Endodermal cell (in vitro differentiated cells): ENCODE data around the gene BBX. TPM values are rescaled to one million over a fixed set of nuclear protein-coding genes. Genes with fewer than 3 reads are reported as not detected.

ENCODE experiments used
- DNase-seq: peaks from one replicate; pipeline ENCODE4 v3.0.0-alpha.2; 2017
- H3K27ac ChIP-seq: 2 replicates; pipeline ENCODE4 v1.5.1; 2013; ENCODE audit warnings: mild to moderate bottlenecking, low read depth, low read length, moderate library complexity
- H3K27me3 ChIP-seq: 2 replicates; pipeline ENCODE4 v1.6.1; 2013; ENCODE audit warnings: mild to moderate bottlenecking, low read length, moderate library complexity; ENCODE audit not compliant: insufficient read depth, control insufficient read depth, poor library complexity, severe bottlenecking
- H3K36me3 ChIP-seq: 2 replicates; pipeline ENCODE4 v1.7.0; 2013; ENCODE audit warnings: mild to moderate bottlenecking, low read length, moderate library complexity; ENCODE audit not compliant: control insufficient read depth, insufficient read depth
- H3K4me1 ChIP-seq: one replicate; pipeline ENCODE4 v1.7.0; 2013; ENCODE audit warnings: low read length; ENCODE audit not compliant: control insufficient read depth, insufficient read depth
- H3K4me3 ChIP-seq: 2 replicates; pipeline ENCODE4 v1.5.1; 2013; ENCODE audit warnings: mild to moderate bottlenecking, low read length, moderate library complexity
- H3K9ac ChIP-seq: 2 replicates; pipeline ENCODE4 v1.6.1; 2013; ENCODE audit warnings: mild to moderate bottlenecking, low read length, moderate library complexity; ENCODE audit not compliant: poor library complexity, severe bottlenecking; ENCODE audit errors: extremely low read depth
- H3K9me3 ChIP-seq: 2 replicates; pipeline ENCODE4 v1.6.1; 2013; ENCODE audit warnings: mild to moderate bottlenecking, low read length, moderate library complexity; ENCODE audit not compliant: control insufficient read depth
- H3K27ac Mint-ChIP-seq: 2 replicates; pipeline ENCODE4 v1.8.0; 2020; ENCODE audit warnings: mixed read lengths
- H3K27me3 Mint-ChIP-seq: 2 replicates; pipeline ENCODE4 v1.8.0; 2021; ENCODE audit warnings: mild to moderate bottlenecking, mixed read lengths; ENCODE audit not compliant: insufficient read depth
- H3K36me3 Mint-ChIP-seq: 2 replicates; pipeline ENCODE4 v1.8.0; 2020; ENCODE audit warnings: low read depth, mixed read lengths
- H3K4me1 Mint-ChIP-seq: 2 replicates; pipeline ENCODE4 v1.8.0; 2020; ENCODE audit warnings: mixed read lengths
- H3K4me3 Mint-ChIP-seq: 2 replicates; pipeline ENCODE4 v1.8.0; 2020; ENCODE audit warnings: mild to moderate bottlenecking, moderate library complexity, mixed read lengths
- H3K9me3 Mint-ChIP-seq: 2 replicates; pipeline ENCODE4 v1.8.0; 2020; ENCODE audit warnings: mild to moderate bottlenecking, mixed read lengths
- WGBS, 2 experiments: methylation state at CpG; one replicate each; pipeline versions ENCODE4 v1.1.5 to v1.1.7; 2013; ENCODE audit warnings: missing lambda C conversion rate in 2 of 2, mixed read lengths in 1 of 2; ENCODE audit not compliant: insufficient coverage in 1 of 2, insufficient read length in 1 of 2; 5-methylcytosine and 5-hydroxymethylcytosine counted together
- total RNA-seq, 2 donors: library from RNA; stranded (reverse); fragmentation: NEBNext Ultra II Directional in 1 of 2; extraction: Animal tissue kit (Norgen Biotek cat#: 25700) in 1 of 2; gene quantifications; 2 replicates in 1 of 2; 3 replicates in 1 of 2; pipeline ENCODE4 v1.2.1, GENCODE V29; 2021
- TF ChIP-seq, protein P1 (sequence below): fragments of 200-600 bp; sonication (generic); conservative IDR thresholded peaks from 2 replicates; pipeline ENCODE4 v1.5.0; 2021; ENCODE audit warnings: antibody characterized with exemption, mild to moderate bottlenecking

The BBX gene
- total RNA-seq, 2 donors from 2014 or later: 34.2 to 41.2 TPM

DNA sequence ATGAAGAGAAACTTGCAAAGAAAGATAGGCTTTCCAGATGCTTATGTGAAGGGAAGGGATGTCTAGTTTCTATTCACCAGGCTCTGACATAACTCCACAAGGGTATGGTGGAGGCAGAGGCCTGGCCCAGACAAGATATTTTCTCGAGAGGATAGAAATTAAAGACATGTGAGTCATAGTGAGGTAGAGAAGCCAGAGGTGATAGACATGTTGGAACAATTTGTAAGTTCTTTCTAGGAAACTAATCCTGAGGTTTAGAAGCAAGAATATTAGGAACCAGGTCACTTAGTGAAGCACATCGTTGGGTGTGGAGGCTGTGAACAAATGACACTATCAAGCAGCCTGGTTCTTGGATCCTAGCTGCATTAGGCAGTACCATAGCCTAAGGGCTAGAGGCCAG lies 176.9 kb downstream of the BBX start:
- Mint-ChIP-seq H3K27ac (no peak overlapping the region), H3K4me1 (peaks cover 12% of the 10 kb centered on the region), H3K9me3 (peaks cover 13% of the 10 kb centered on the region), H3K36me3 (peaks cover 6% of the 10 kb centered on the region), H3K4me3 (no peak overlapping the region), H3K27me3 (no peaks in the 10 kb centered on the region)
- Histone ChIP-seq H3K27ac (no peak overlapping the region), H3K9me3 (no peaks in the 10 kb centered on the region), H3K4me1 (no peaks in the 10 kb centered on the region), H3K36me3 (no peaks in the 10 kb centered on the region), H3K4me3 (no peak overlapping the region), H3K27me3 (no peaks in the 10 kb centered on the region), H3K9ac (no peak overlapping the region)
- WGBS, 2 experiments: 88 to 100% methylated on average over 1 to 2 of the region's 2 CpGs
- TF ChIP-seq, protein P1, sequence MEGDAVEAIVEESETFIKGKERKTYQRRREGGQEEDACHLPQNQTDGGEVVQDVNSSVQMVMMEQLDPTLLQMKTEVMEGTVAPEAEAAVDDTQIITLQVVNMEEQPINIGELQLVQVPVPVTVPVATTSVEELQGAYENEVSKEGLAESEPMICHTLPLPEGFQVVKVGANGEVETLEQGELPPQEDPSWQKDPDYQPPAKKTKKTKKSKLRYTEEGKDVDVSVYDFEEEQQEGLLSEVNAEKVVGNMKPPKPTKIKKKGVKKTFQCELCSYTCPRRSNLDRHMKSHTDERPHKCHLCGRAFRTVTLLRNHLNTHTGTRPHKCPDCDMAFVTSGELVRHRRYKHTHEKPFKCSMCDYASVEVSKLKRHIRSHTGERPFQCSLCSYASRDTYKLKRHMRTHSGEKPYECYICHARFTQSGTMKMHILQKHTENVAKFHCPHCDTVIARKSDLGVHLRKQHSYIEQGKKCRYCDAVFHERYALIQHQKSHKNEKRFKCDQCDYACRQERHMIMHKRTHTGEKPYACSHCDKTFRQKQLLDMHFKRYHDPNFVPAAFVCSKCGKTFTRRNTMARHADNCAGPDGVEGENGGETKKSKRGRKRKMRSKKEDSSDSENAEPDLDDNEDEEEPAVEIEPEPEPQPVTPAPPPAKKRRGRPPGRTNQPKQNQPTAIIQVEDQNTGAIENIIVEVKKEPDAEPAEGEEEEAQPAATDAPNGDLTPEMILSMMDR: no peak
- no peak for DNase-seq

DNA sequence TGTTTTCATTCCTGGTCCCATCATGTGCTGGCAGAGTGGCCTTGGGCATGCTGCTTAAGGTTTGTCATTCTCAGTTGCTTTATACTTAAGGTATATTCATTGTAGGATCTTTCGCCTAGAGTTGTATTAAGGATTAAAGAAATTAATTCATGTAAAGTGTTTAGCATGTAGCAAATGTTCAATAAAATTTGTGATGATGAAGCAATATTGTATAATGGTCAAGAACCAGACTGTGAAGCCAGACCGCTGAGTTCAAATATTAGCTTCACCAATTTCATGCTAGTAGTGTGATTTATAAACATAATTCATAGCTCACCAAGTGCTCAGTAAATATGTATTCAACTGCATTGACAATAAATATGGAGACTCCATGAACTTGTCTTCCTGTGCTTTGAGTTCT lies 178.5 kb downstream of the BBX start:
- H3K4me3 Mint-ChIP-seq: no peak overlapping the region
- H3K27ac Mint-ChIP-seq: no peak overlapping the region
- H3K9me3 Mint-ChIP-seq: peaks cover 8% of the 10 kb centered on the region
- TF ChIP-seq, protein P1: no peak
- H3K27me3 ChIP-seq: no peaks in the 10 kb centered on the region
- H3K9me3 ChIP-seq: no peaks in the 10 kb centered on the region
- no peak overlapping the region for H3K4me3 ChIP-seq
- H3K36me3 Mint-ChIP-seq: peaks cover 2% of the 10 kb centered on the region
- H3K4me1 ChIP-seq: no peaks in the 10 kb centered on the region
- no peak overlapping the region for H3K9ac ChIP-seq
- H3K27ac ChIP-seq: no peak overlapping the region
- 75 to 80% methylated on average over 2 of the region's 2 CpGs for WGBS, 2 experiments
- H3K36me3 ChIP-seq: no peaks in the 10 kb centered on the region
- no peak for DNase-seq
- no peaks in the 10 kb centered on the region for H3K27me3 Mint-ChIP-seq
- peaks cover 14% of the 10 kb centered on the region for H3K4me1 Mint-ChIP-seq

DNA sequence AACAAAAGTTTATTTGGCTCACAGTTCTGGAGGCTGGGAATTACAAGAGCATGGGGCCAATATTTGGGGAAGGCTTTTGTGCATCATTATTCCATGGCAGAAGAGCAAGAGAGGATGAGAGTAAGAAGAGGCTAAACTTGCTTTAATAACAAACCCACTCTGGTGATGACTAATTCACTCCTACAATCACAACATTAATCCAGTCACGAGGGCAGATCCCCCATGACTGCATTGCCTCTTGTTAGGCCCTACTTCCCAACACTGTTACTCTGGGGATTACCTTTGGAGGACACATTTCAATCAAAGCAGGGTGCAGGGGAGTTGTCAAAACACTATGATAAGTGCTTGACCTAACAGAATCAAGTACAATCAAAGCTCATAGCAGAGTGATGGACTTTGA lies 181.7 kb downstream of the BBX start:
- Mint-ChIP-seq H3K36me3 (no peaks in the 10 kb centered on the region), H3K27ac (no peak overlapping the region), H3K4me3 (no peak overlapping the region), H3K9me3 (no peaks in the 10 kb centered on the region), H3K27me3 (no peaks in the 10 kb centered on the region), H3K4me1 (peaks cover 10% of the 10 kb centered on the region)
- Histone ChIP-seq H3K36me3 (no peaks in the 10 kb centered on the region), H3K4me1 (no peaks in the 10 kb centered on the region), H3K4me3 (no peak overlapping the region), H3K9me3 (no peaks in the 10 kb centered on the region), H3K9ac (no peak overlapping the region), H3K27ac (no peak overlapping the region), H3K27me3 (no peaks in the 10 kb centered on the region)
- DNase-seq: no peak
- WGBS, 2 experiments: 100% methylated on average over 1 of the region's 1 CpG; no CpG with 5 or more reads in 1 of the 2 experiments
- TF ChIP-seq, protein P1: no peak
